GM21717 (cell line): ENCODE results near the gene FANCI.

Experiments
- ATAC-seq: cut with Tn5 transposase; IDR thresholded peaks from one replicate; pipeline ENCODE4 v1.9.1; 2021; ENCODE audit warnings: mild to moderate bottlenecking, moderate library complexity; ENCODE audit not compliant: unreplicated experiment

FANCI gene

GRCh38 chr15:89243691-89244573 is at the start of gene FANCI:
Gene FANCI (plus strand): TSS chr15:89243979. CDS start chr15:89247648, 3,669 bp downstream.
- peak; percentile 93 for ATAC-seq

GRCh38 chr15:89194608-89195007 is 49.2 kb upstream of the FANCI start:
- ATAC-seq, result no peak

GRCh38 chr15:89195836-89196235 is 47.9 kb upstream of the FANCI start:
- no peak for ATAC-seq

- no peak for ATAC-seq
Measured at GRCh38 chr15:89196241-89196640, 47.5 kb upstream of the FANCI start.

GRCh38 chr15:89196994-89197393 is 46.8 kb upstream of the FANCI start:
- no peak for ATAC-seq

DNA sequence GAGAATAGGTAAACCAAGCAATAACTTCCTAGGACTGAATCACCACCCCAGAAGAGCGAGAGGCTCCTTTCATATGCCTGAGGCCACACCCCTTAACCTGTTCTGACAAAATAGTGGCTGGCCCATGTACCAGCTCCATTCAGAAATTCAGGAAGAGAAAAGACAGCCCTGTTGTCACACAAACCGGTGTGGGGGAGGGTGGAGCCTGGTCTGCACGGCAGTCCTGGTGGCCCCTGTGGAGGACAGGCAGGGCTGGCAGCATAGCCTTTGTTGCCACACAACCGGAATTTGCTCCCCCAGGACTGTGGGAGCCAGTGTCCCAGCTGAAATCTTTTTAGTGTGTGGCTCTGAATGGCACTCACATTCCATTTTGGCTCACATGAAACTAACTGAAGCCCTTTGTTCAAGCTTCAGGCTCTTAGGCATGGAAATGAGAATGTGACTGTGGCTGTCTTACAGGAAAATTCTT is 46.2 kb upstream of the FANCI start:
- no peak for ATAC-seq

DNA sequence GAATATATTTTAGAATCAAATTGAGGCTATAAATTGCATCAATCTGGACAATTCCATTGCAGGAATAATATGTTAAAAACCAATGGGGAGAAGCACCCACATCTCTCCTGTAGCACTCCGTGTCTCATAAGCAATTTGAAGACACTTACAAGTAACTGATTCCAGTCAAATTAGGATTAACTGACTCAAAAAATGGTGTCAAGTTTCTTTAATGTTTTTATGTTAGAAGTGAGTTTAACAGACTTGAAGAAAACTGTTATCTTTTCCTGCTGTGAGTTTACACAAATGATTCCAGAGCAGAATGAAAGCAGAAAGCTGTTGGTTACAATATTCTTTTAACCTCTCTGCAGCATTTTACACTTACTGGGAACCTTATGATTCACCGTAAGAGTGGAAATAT is 45.6 kb upstream of the FANCI start:
- ATAC-seq, result no peak

- no peak for ATAC-seq
Measured at GRCh38 chr15:89198934-89199333, 44.8 kb upstream of the FANCI start.

DNA sequence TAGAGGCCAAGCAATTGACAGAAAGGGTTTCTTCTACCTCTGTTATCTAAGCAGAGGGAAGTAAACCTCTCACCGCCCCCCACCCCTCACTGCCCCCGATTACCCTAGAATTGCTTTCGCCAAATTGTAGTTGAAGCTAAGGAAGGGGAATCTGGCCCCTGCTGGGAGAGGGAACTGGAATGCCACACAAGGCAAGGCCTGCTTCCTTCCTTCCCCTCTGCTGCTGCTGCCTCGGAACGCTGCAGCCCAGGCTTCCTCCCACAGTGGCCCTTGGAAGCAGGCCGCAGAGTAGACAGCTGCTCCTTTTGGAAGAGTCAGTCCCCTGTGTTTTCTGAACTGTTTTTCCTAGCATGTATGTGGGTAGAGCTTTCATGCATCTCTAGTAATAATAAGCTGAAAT is 44.0 kb upstream of the FANCI start:
- no peak for ATAC-seq

DNA sequence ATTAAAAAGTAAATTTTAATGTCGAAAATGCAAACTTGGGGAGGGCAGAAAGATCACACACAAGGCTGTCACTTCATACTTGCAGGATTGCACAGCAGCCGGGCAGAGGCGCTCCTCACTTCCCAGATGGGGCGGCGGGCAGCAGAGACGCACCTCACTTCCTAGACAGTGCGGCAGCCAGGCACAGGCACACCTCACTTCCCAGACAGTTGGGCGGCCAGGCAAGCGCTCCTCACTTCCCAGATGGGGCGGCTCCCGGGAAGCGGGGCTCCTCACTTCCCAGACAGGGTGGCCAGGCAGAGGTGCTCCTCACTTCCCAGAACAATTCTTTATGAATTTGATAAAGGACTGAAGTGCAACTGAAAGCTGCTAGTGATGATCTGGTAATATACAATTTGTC is 43.6 kb upstream of the FANCI start:
- ATAC-seq, result no peak

DNA sequence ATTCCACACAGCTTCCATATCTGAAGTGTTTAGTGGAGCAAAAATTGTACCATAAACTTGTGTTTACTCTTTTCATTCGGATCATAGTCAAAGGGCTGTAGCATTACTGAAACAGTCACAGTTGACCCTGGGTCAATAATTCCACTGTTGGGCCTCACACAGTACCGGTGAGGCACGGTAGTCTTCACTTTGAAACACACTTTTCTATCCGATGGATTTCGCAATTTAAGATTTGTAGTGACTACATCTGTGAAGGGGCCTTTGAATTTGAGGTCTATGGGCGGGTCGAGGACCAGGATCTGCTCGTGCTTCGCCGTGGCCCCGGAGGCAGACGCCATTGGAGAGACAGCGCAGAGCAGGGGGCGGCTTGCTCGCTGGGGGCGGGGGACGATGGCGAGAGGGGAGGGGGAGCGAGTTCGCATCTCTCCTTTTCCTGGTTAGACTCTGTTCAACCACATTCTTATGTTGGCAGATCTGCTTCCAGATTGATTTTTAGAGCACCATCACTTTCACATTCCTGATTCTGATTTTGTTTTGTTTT is 42.2 kb upstream of the FANCI start:
- ATAC-seq, result no peak

DNA sequence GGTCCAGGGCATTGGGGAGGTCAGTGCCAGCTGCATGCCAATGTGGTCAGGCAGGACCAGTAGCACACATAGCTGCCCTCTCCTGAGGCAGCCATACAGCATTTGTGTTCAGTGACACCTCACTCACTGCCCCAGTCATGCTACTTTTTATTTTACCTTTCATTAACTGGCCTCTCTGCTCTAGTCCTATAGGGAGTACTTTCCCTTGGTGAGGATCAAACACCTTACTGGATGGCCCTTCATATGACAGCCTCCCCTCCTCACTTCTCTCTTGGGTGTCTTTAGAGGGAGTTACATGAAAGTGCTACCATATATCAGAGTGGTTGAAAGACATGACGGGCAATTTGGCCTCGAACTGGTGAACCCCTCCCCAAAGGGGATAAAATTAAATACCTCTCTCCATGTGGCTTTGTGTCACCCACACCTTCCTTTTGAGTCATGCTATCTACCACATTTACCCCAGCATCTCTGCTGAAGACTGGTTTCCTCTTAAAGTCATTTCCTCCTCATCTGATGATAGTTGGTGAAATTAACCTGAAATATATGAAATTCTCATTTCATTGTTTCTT is 40.0 kb upstream of the FANCI start:
- ATAC-seq, result no peak

- no peak for ATAC-seq
Measured at GRCh38 chr15:89205991-89206585, 37.7 kb upstream of the FANCI start.

- peak; percentile 83 for ATAC-seq
Measured at GRCh38 chr15:89206908-89207331, 36.9 kb upstream of the FANCI start.

GRCh38 chr15:89208256-89208655 is 35.5 kb upstream of the FANCI start:
- ATAC-seq, result no peak

GRCh38 chr15:89209057-89209456 is 34.7 kb upstream of the FANCI start:
- no peak for ATAC-seq

GRCh38 chr15:89211678-89212170 is 32.1 kb upstream of the FANCI start:
- no peak for ATAC-seq

DNA sequence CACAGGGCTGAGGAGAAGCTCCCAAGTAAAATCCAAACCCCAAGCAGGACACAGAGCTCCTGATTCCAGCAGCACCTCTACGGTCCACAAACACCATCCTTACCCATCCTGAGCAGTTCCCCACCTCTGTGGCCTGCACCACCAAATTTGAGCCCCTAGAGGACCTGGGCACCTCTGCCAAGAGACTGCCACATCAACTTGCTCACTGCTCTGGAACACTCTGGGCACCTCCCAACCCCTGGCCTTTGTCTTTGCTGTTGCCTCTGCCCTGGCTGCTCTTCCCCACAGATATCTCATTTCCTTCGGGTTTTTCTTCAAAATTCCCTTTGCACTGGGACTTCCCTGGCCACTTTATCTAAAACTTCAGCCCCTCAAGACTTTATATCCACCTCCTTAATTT is 28.2 kb upstream of the FANCI start:
- ATAC-seq, result no peak

DNA sequence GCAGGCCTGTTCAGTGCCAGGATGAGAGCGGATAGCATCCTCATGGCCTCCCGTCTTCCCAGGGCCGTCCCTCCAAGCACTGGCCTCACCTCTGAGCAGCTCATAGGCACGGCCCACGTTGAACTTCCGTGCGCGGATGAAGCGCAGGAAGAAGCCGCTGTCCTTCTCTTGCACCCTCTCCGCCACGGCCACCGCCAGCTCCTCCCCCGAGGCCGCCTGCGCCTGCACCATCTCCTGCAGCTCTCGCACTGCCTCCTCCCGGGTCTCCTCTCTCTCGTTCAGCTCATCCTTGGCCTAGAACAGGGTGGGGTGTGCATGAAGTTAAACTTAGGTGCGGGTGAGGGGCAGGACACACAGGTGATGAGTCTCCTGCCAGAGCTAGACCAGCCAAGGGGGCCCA is 26.7 kb upstream of the FANCI start:
- no peak for ATAC-seq

DNA sequence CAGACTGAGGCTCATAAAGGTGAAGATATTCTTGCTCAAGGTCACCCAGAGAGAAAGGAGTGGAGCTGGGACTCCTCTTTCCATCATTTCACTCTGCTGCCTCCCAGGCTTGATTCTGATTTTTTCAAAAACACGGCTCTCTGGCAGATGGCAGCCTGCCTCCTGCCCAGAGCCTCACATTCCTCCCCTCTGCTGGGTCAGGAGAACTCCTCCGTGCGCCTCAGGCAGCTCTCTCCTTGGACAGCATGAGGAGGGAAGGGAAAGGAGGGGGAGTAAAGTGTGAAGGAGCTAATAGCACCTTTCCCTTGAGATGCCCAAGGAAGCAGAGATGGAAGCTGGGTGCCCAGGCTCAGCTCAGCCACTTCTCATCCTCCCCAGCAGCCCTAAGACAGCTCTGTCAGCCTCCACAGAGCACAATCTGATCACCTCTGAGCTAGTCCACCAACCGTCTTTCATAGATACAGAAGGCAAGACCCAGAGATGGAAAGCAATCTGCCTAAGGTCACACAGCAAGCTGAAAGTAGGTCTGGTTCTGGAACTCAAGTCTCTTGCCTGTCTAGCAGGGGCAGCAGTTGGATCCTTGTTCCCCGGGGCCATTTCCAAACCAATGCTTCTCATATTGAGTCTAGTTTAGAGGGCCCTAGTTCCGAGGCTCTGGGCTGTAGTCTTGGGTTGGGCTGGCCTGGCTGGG is 25.9 kb upstream of the FANCI start:
- no peak for ATAC-seq

DNA sequence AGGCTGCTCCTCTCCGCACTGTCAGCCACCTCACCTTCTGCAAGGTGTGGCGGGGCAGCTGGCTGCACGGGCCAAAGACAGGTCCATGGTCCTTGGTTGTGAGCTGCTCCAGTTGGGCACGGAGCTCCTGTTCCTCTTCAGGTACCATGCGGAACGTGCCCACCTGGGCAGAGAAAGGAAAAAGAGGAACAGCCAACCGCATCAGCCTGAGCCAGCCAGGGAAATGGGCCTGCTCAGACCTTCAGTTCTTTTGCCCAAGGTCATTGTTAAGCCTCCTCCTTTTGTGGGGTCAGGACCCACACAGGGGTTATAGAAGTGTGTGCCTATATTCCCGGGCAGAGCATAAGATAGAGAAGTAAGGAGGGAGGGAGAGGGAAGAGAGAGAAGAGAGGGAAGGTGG is 25.2 kb upstream of the FANCI start:
- no peak for ATAC-seq
